H1 (cell line): ENCODE measurements around the gene ACADSB. TPM values are rescaled to one million over a fixed set of nuclear protein-coding genes. Genes with fewer than 3 reads are reported as not detected.

Experiments used
- CHD7 ChIP-seq: fragments of 300-600 bp; sonication (generic); IDR thresholded peaks from 2 replicates; pipeline ENCODE4 v1.7.1; 2012; ENCODE audit warnings: low read length, moderate library complexity, mild to moderate bottlenecking, inconsistent platforms; ENCODE audit not compliant: insufficient replicate concordance
- polyA plus RNA-seq, 7 experiments: library from polyadenylated mRNA; depleted of rRNA in 3 of 7; stranded (reverse) in 5 of 7; unstranded in 2 of 7; fragments of >200 nt in 5 of 7; fragments of 200-250 nt in 2 of 7; gene quantifications; 1 replicate in 5 of 7; 2 replicates in 1 of 7; 4 replicates in 1 of 7; pipeline versions ENCODE4 v1.2.1 to v1.2.3, GENCODE V29; 2011 to 2013; ENCODE audit warnings: missing spikeins in 2 of 7, mixed read lengths in 2 of 7
- total RNA-seq: library from RNA; stranded (reverse); fragmentation: NEBNext Ultra II Directional; extraction: Animal tissue kit (Norgen Biotek cat#: 25700); gene quantifications from 2 replicates; pipeline ENCODE4 v1.2.1, GENCODE V29; 2021

ACADSB gene
- total and polyA plus RNA-seq, 2 of the 8 experiments (the other 6 are each of a cell fraction or from before 2014, with no cell fraction given): 5.6 to 11.2 TPM

DNA sequence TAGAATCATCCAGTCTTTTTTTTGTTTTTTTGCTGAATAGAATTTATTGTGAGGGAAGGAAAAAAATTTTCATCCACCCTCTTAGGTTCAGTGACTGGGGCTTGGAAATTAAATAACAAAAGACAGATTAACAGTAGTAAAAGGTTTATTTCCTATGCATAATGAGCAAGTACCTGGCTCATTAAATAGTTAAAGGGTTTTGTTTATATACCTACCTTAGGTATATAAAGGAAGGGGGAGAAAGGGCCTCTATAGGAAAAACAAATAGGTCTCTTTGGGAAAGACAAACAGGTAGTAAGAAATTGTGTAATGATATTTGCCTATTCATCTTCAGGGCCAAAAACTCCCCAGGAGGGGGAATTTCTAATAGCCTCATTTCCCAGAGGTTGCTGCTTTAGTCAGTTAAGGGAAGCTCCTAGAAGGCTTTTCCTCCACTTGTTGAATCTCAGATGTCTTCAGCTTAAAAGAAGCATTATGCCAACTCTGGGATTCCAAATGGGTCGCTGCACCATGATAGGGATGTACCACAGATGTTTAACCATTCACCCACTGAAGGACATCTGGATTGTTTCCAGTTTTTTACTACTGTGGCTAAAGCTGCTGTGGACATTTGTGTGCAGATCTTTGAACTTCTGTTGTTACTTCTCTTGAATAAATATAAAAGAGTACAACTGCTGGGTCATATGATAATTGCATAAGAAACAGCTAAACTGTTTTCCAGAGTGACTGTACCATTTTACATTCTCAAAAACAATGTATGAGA lies 11.3 kb downstream of the ACADSB start (continued):
- peak; percentile 71 for TF ChIP-seq CHD7
